ENCODE results near the gene NSG1. TPM values are rescaled to one million over a fixed set of nuclear protein-coding genes. Genes with fewer than 3 reads are reported as not detected.

NSG1 gene
- total RNA-seq, 1 experiment from 2014 or later: not detected

DNA sequence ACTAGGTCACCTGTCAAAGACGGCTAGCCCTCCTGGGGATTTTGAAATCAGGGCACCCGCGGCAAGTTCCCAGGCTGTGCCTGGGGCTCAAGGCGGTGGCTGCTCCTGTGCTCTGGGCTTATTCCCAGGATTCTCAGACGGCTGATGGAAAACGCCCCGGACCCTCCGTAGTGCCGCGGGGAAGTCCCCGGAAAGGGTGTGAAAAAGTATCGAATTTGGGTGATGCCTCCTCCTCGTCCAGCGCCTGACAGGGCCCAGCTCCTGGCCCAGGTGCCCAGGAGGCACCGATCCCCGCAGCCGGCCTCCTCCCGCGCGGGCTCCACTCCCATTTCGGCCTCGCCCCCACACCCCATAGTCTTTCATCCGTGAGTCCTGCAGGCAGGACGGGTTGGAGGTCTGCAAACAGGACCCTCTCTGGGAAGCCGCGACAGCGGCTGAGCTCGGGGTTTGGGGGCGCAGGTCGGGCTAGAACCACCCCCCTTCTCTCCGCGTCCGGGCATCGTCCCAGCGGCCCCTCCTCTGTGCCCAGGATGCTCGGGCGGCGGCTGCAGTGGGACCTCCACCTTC, 1.1 kb upstream of the NSG1 start:
- H3K36me3 ChIP-seq (ENCODE audit: low read depth): no peaks in the 10 kb centered on the region
- ChIA-PET CTCF (no interaction called here), POLR2A (ENCODE audit: unreplicated experiment) (no interaction called here)
- H2AFZ ChIP-seq: no peak overlapping the region
- H3F3A ChIP-seq (ENCODE audit: insufficient read depth, low read depth): no peaks in the 10 kb centered on the region
- no peak overlapping the region for H3K4me3 ChIP-seq
- H3K27me3 ChIP-seq (ENCODE audit: insufficient read depth, low read depth): peaks cover 28% of the 10 kb centered on the region
- H3K27ac ChIP-seq: no peak overlapping the region
- H3K9me2 ChIP-seq (ENCODE audit: insufficient read depth): no peaks in the 10 kb centered on the region
- H4K20me1 ChIP-seq (ENCODE audit: insufficient read depth): no peaks in the 10 kb centered on the region
- no peak overlapping the region for H3K4me2 ChIP-seq
- intact Hi-C loops (cut with micrococcal nuclease; ENCODE audit: unreplicated experiment): no loop called here
- TF ChIP-seq, protein P1, sequence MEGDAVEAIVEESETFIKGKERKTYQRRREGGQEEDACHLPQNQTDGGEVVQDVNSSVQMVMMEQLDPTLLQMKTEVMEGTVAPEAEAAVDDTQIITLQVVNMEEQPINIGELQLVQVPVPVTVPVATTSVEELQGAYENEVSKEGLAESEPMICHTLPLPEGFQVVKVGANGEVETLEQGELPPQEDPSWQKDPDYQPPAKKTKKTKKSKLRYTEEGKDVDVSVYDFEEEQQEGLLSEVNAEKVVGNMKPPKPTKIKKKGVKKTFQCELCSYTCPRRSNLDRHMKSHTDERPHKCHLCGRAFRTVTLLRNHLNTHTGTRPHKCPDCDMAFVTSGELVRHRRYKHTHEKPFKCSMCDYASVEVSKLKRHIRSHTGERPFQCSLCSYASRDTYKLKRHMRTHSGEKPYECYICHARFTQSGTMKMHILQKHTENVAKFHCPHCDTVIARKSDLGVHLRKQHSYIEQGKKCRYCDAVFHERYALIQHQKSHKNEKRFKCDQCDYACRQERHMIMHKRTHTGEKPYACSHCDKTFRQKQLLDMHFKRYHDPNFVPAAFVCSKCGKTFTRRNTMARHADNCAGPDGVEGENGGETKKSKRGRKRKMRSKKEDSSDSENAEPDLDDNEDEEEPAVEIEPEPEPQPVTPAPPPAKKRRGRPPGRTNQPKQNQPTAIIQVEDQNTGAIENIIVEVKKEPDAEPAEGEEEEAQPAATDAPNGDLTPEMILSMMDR (conservative IDR thresholded peaks at IDR 0.05): no peak
- TF ChIP-seq EZH2 (IDR thresholded peaks at IDR 0.05; ENCODE audit: low read depth): no peak
- H3K79me2 ChIP-seq (ENCODE audit: low read depth): no peaks in the 10 kb centered on the region
- no peaks in the 10 kb centered on the region for H3K9me3 ChIP-seq (ENCODE audit: insufficient read depth, low read depth)
- no peak for DNase-seq
- no peaks in the 10 kb centered on the region for H3K4me1 ChIP-seq (replicated peaks; ENCODE audit: insufficient read depth)
- BruUV-seq (replicated peaks): no TSS peak

- intact Hi-C loops (cut with micrococcal nuclease; ENCODE audit: unreplicated experiment): no loop called here
- H3K4me2 ChIP-seq: no peak overlapping the region
- DNase-seq: no peak
- CTCF ChIA-PET: no interaction called here
- no peaks in the 10 kb centered on the region for H3K79me2 ChIP-seq (ENCODE audit: low read depth)
- H2AFZ ChIP-seq: no peak overlapping the region
- no peaks in the 10 kb centered on the region for H3K9me2 ChIP-seq (ENCODE audit: insufficient read depth)
- H3K36me3 ChIP-seq (ENCODE audit: low read depth): no peaks in the 10 kb centered on the region
- TF ChIP-seq, protein P1 (conservative IDR thresholded peaks at IDR 0.05): no peak
- TF ChIP-seq EZH2 (IDR thresholded peaks at IDR 0.05; ENCODE audit: low read depth): no peak
- no peaks in the 10 kb centered on the region for H3F3A ChIP-seq (ENCODE audit: insufficient read depth, low read depth)
- no TSS peak for BruUV-seq (replicated peaks)
- no peak overlapping the region for H3K27ac ChIP-seq
- no peaks in the 10 kb centered on the region for H3K9me3 ChIP-seq (ENCODE audit: insufficient read depth, low read depth)
- no peak overlapping the region for H3K4me3 ChIP-seq
- H4K20me1 ChIP-seq (ENCODE audit: insufficient read depth): no peaks in the 10 kb centered on the region
- H3K4me1 ChIP-seq (replicated peaks; ENCODE audit: insufficient read depth): no peaks in the 10 kb centered on the region
- H3K27me3 ChIP-seq (ENCODE audit: insufficient read depth, low read depth): peaks cover 27% of the 10 kb centered on the region
- POLR2A ChIA-PET (ENCODE audit: unreplicated experiment): no interaction called here
Observed at GRCh38 chr4:4386296-4386735, 586 bp upstream of the NSG1 start.

- Histone ChIP-seq H4K20me1 (ENCODE audit: insufficient read depth) (no peaks in the 10 kb centered on the region), H3K4me1 (replicated peaks; ENCODE audit: insufficient read depth) (no peaks in the 10 kb centered on the region), H3K9me3 (ENCODE audit: insufficient read depth, low read depth) (no peaks in the 10 kb centered on the region), H2AFZ (no peak overlapping the region), H3K4me2 (no peak overlapping the region), H3F3A (ENCODE audit: insufficient read depth, low read depth) (no peaks in the 10 kb centered on the region), H3K79me2 (ENCODE audit: low read depth) (no peaks in the 10 kb centered on the region), H3K27ac (no peak overlapping the region), H3K27me3 (ENCODE audit: insufficient read depth, low read depth) (peaks cover 30% of the 10 kb centered on the region), H3K4me3 (no peak overlapping the region), H3K36me3 (ENCODE audit: low read depth) (no peaks in the 10 kb centered on the region), H3K9me2 (ENCODE audit: insufficient read depth) (no peaks in the 10 kb centered on the region)
- BruUV-seq (replicated peaks): no TSS peak
- no peak for DNase-seq
- ChIA-PET POLR2A (ENCODE audit: unreplicated experiment) (no interaction called here), CTCF (no interaction called here)
- no peak for TF ChIP-seq EZH2 (IDR thresholded peaks at IDR 0.05; ENCODE audit: low read depth)
- TF ChIP-seq, protein P1 (conservative IDR thresholded peaks at IDR 0.05): no peak
- intact Hi-C loops (cut with micrococcal nuclease; ENCODE audit: unreplicated experiment): no loop called here
Observed at GRCh38 chr4:4387531-4388310, 819 bp downstream of the NSG1 start.
